SK-N-SH treated with all-trans-retinoic acid at 6 μM for 48 hours (cell line): ENCODE results near the gene FBXO38.

Source experiments
- CREB5 ChIP-seq: fragments of 250-450 bp; sonication (Bioruptor Pico); IDR thresholded peaks from 2 replicates; pipeline ENCODE4 v1.5.1; 2020; ENCODE audit warnings: low read depth, mild to moderate bottlenecking, moderate library complexity
- PATZ1 ChIP-seq: fragments of 250-450 bp; sonication (Bioruptor Pico); IDR thresholded peaks from 2 replicates; pipeline ENCODE4 v1.8.0; 2020; ENCODE audit warnings: mild to moderate bottlenecking, moderate library complexity, borderline replicate concordance
- POU6F1 ChIP-seq: fragments of 250-450 bp; sonication (Bioruptor Pico); IDR thresholded peaks from 2 replicates; pipeline ENCODE4 v1.8.0; 2021; ENCODE audit warnings: low read depth, mild to moderate bottlenecking, moderate library complexity, borderline replicate concordance
- PPARA ChIP-seq: fragments of 250-450 bp; sonication (Bioruptor Pico); IDR thresholded peaks from 2 replicates; pipeline ENCODE4 v1.5.0; 2020; ENCODE audit warnings: mild to moderate bottlenecking, borderline replicate concordance
- RARB ChIP-seq: fragments of 250-450 bp; sonication (Bioruptor Pico); IDR thresholded peaks from 2 replicates; pipeline ENCODE4 v1.8.0; 2021; ENCODE audit warnings: mild to moderate bottlenecking, moderate library complexity
- SNAI2 ChIP-seq: fragments of 250-450 bp; sonication (Bioruptor Pico); IDR thresholded peaks from 2 replicates; pipeline ENCODE4 v1.5.0; 2020; ENCODE audit warnings: mild to moderate bottlenecking, moderate library complexity
- TOX ChIP-seq: fragments of 250-450 bp; sonication (Bioruptor Pico); IDR thresholded peaks from 2 replicates; pipeline ENCODE4 v1.8.0; 2021; ENCODE audit warnings: mild to moderate bottlenecking, moderate library complexity, borderline replicate concordance
- ZC3H10 ChIP-seq: fragments of 250-450 bp; sonication (Bioruptor Pico); IDR thresholded peaks from 2 replicates; pipeline ENCODE4 v1.5.1; 2021; ENCODE audit warnings: mild to moderate bottlenecking, moderate library complexity
- ZNF565 ChIP-seq: fragments of 450-650 bp; formaldehyde crosslinking; conservative IDR thresholded peaks from 2 replicates; pipeline ENCODE4 v1.5.0; 2020; ENCODE audit warnings: low read depth, mild to moderate bottlenecking, moderate library complexity
- ZNF8 ChIP-seq: fragments of 450-650 bp; formaldehyde crosslinking; IDR thresholded peaks from 2 replicates; pipeline ENCODE4 v1.5.0; 2020; ENCODE audit warnings: mild to moderate bottlenecking, moderate library complexity

GRCh38 chr5:148467958-148468357, 84.2 kb downstream of the FBXO38 start:
- TF ChIP-seq PATZ1 (CRISPR knock-in tag): no peak
- TF ChIP-seq CREB5: no peak
- TF ChIP-seq POU6F1 (CRISPR knock-in tag): no peak
- no peak for TF ChIP-seq ZC3H10 (CRISPR knock-in tag)
- no peak for TF ChIP-seq ZNF8 (CRISPR knock-in tag)
- TF ChIP-seq RARB (CRISPR knock-in tag): no peak
- TF ChIP-seq SNAI2 (CRISPR knock-in tag): no peak
- TF ChIP-seq ZNF565 (CRISPR knock-in tag): no peak
- no peak for TF ChIP-seq TOX (CRISPR knock-in tag)
- no peak for TF ChIP-seq PPARA (CRISPR knock-in tag)
